ENCODE measurements around the gene MKI67. TPM values are rescaled to one million over a fixed set of nuclear protein-coding genes. Genes with fewer than 3 reads are reported as not detected.

Gene MKI67
- total and polyA plus RNA-seq, 8 donors = 0.61 to 60.8 (median 7.7) TPM

GRCh38 chr10:128113026-128113425 is 13.2 kb downstream of the MKI67 start:
- no peak for TF ChIP-seq POLR2AphosphoS5 (IDR thresholded peaks at IDR 0.05)
- no peak for TF ChIP-seq EP300 (IDR thresholded peaks at IDR 0.05)
- TF ChIP-seq POLR2A (IDR thresholded peaks at IDR 0.05) = no peak
- TF ChIP-seq CTCF (IDR thresholded peaks at IDR 0.05) = no peak
- Histone ChIP-seq H3K4me3 (no peak overlapping the region), H3K4me1 (no peaks in the 10 kb centered on the region), H3K36me3 (peaks cover 0 to 12% (median 0%) of the 10 kb centered on the region in 4 donors), H3K27ac (no peak overlapping the region), H3K27me3 (peaks cover 0 to 4% (median 0%) of the 10 kb centered on the region in 3 donors), H3K9me3 (no peaks in the 10 kb centered on the region)
- WGBS, 5 donors = 94 to 97% (median 95%) methylated on average over 13 of the region's 13 CpGs
- intact Hi-C loops (cut with DNase I; ENCODE audit: low total_unique reads) = no loop called here
- DNase-seq = no peak

DNA sequence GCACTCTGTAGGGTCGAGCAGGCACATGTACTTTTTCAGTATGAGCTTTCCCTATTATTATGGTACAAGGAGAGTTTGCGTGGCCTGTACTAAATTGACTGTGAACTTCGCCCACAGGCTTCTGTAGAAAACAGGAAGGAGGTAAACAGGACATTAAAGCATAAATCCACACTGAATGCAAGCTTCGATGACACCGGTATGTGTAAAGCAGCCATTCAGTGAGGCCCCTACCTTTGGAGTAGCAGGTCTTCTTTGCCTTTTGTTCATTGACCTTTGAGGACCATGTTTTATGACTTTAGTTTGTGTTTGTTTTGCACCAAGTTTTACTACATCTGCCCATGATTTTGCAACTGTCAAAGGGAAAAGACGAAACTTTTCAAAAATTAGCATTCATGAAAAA is 14.5 kb downstream of the MKI67 start:
- Histone ChIP-seq H3K36me3 (peaks cover 0 to 19% (median 0%) of the 10 kb centered on the region in 4 donors), H3K27me3 (no peaks in the 10 kb centered on the region), H3K27ac (no peak overlapping the region), H3K9me3 (no peaks in the 10 kb centered on the region), H3K4me1 (no peaks in the 10 kb centered on the region), H3K4me3 (no peak overlapping the region)
- TF ChIP-seq POLR2A (IDR thresholded peaks at IDR 0.05) (no peak), CTCF (IDR thresholded peaks at IDR 0.05) (no peak), EP300 (IDR thresholded peaks at IDR 0.05) (no peak), POLR2AphosphoS5 (IDR thresholded peaks at IDR 0.05) (no peak)
- intact Hi-C loops (cut with DNase I; ENCODE audit: low total_unique reads) = no loop called here
- no peak for DNase-seq
- WGBS, 5 donors = 94 to 97% (median 97%) methylated on average over 6 of the region's 6 CpGs

DNA sequence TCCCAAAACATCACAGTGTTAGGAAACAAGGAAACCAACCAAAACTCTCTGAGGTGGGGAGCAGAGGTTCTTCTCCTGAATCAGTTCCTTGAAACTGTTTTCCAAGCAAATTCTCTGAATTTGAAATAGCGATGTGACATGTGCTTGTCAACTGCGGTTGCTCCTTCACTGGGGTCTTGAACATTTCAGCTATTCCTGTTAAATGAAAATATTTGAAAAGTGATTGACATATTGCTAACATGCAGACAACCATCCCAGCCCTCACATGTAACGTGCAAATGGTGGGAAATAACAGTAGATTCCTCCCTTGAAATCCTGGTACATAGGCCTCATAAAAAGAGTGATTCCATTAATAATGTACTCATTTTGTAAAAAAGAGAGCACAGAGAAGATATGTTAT is 15.9 kb downstream of the MKI67 start:
- Histone ChIP-seq H3K9me3 (no peaks in the 10 kb centered on the region), H3K27ac (no peak overlapping the region), H3K4me1 (no peaks in the 10 kb centered on the region), H3K36me3 (peaks cover 0 to 29% (median 0%) of the 10 kb centered on the region in 4 donors), H3K27me3 (no peaks in the 10 kb centered on the region), H3K4me3 (no peak overlapping the region)
- TF ChIP-seq CTCF (IDR thresholded peaks at IDR 0.05) (no peak), POLR2AphosphoS5 (IDR thresholded peaks at IDR 0.05) (no peak), POLR2A (IDR thresholded peaks at IDR 0.05) (no peak), EP300 (IDR thresholded peaks at IDR 0.05) (no peak)
- intact Hi-C loops (cut with DNase I; ENCODE audit: low total_unique reads) = no loop called here
- 92 to 98% (median 97%) methylated on average over 3 of the region's 3 CpGs for WGBS, 5 donors
- no peak for DNase-seq

DNA sequence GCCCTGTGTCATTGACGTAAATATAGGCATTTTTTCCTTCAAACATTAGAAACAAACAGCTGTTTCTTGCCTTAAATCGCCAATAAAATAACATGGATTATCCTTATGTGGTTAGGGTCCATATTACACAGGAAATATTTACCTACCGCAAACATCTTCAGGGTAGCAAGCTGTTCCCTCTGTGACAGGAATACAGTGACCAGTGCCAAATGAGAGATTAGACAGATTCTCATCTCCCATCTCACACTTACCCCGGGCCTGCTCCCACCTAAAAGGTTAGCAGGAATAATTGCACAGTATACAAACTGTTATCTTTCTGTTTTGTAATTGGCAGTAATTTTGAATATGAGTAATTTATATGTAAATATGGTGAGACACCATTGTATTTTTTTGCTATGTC is 16.5 kb downstream of the MKI67 start:
- TF ChIP-seq CTCF (IDR thresholded peaks at IDR 0.05) = no peak
- no peak for TF ChIP-seq POLR2AphosphoS5 (IDR thresholded peaks at IDR 0.05)
- no peaks in the 10 kb centered on the region for H3K9me3 ChIP-seq
- H3K27me3 ChIP-seq = no peaks in the 10 kb centered on the region
- intact Hi-C loops (cut with DNase I; ENCODE audit: low total_unique reads) = no loop called here
- H3K27ac ChIP-seq = no peak overlapping the region
- H3K4me1 ChIP-seq = no peaks in the 10 kb centered on the region
- 76 to 89% (median 85%) methylated on average over 4 of the region's 4 CpGs for WGBS, 5 donors
- DNase-seq = no peak
- H3K4me3 ChIP-seq = no peak overlapping the region
- H3K36me3 ChIP-seq = peaks cover 0 to 29% (median 0%) of the 10 kb centered on the region in 4 donors

All from stomach (tissue), 9 donors.